Esophagus muscularis mucosa (tissue), 4 donors: ENCODE measurements around the gene ZNF565.

Experiments used
- EP300 ChIP-seq: sonication (generic); formaldehyde crosslinking; IDR thresholded peaks from one replicate; pipeline ENCODE4 v1.6.1; 2017; ENCODE audit warnings: antibody characterized with exemption
- POLR2A ChIP-seq: fragments of 450-650 bp; IDR thresholded peaks from one replicate; pipeline ENCODE4 v1.6.1; 2017; ENCODE audit warnings: antibody characterized with exemption, moderate library complexity, mild to moderate bottlenecking, low read depth
- TF ChIP-seq, protein P1 (sequence below), 3 experiments: fragments of 200-600 bp in 2 of 3; fragments of 450-650 bp in 1 of 3; sonication (generic) in 2 of 3; IDR thresholded peaks; one replicate each; pipeline ENCODE4 v1.5.1; 2017 to 2019; ENCODE audit warnings: antibody characterized with exemption in 3 of 3, mild to moderate bottlenecking in 2 of 3, moderate library complexity in 1 of 3

DNA sequence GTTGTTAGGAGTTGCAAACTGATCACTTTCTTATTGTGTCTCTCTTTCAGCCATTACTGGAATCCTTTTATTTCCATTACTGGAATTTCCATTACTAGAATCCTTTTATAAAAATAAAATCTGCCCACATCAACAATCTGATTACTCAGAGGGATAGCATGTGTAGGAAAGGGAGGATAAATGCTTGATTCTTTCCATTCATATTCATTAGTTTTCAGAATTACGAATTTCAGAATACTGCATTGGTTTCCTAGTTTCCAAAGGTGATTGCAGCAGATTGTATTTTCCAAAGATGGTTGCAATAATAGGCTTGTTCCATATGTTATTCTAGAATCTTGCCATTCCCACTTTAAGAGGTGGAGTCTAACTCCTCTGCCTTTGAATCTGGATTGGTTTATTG is 37.6 kb upstream of the ZNF565 start:
- TF ChIP-seq EP300 (no peak), POLR2A (no peak)
- TF ChIP-seq, protein P1, sequence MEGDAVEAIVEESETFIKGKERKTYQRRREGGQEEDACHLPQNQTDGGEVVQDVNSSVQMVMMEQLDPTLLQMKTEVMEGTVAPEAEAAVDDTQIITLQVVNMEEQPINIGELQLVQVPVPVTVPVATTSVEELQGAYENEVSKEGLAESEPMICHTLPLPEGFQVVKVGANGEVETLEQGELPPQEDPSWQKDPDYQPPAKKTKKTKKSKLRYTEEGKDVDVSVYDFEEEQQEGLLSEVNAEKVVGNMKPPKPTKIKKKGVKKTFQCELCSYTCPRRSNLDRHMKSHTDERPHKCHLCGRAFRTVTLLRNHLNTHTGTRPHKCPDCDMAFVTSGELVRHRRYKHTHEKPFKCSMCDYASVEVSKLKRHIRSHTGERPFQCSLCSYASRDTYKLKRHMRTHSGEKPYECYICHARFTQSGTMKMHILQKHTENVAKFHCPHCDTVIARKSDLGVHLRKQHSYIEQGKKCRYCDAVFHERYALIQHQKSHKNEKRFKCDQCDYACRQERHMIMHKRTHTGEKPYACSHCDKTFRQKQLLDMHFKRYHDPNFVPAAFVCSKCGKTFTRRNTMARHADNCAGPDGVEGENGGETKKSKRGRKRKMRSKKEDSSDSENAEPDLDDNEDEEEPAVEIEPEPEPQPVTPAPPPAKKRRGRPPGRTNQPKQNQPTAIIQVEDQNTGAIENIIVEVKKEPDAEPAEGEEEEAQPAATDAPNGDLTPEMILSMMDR (IDR thresholded peaks at IDR 0.05): no peak
